Activated naive CD8-positive, alpha-beta T cell treated with anti-CD3 and anti-CD28 coated beads, Interleukin-2, amount 50 U/mL, for 24 hours (primary cell): ENCODE results near the gene C10orf62.

Experiments used
- ATAC-seq: fragments of 150-1000 bp; cut with Tn5 transposase; one replicate; pipeline ENCODE4 v1.10.0; 2021
- DNase-seq: peaks from one replicate; pipeline ENCODE4 v3.0.0; 2021
- H3K27ac Mint-ChIP-seq: one replicate; pipeline ENCODE4 v1.8.0; 2021; ENCODE audit warnings: mild to moderate bottlenecking, mixed read lengths
- H3K27me3 Mint-ChIP-seq: one replicate; pipeline ENCODE4 v1.8.0; 2021; ENCODE audit warnings: mixed read lengths
- H3K36me3 Mint-ChIP-seq: one replicate; pipeline ENCODE4 v1.8.0; 2021; ENCODE audit warnings: low read depth, mixed read lengths
- H3K4me1 Mint-ChIP-seq: one replicate; pipeline ENCODE4 v1.8.0; 2021; ENCODE audit warnings: mixed read lengths
- H3K4me3 Mint-ChIP-seq: one replicate; pipeline ENCODE4 v1.8.0; 2021; ENCODE audit warnings: mild to moderate bottlenecking, moderate library complexity, mixed read lengths
- H3K9me3 Mint-ChIP-seq: one replicate; pipeline ENCODE4 v1.8.0; 2021; ENCODE audit warnings: mixed read lengths

Gene C10orf62

GRCh38 chr10:97589479-97589878 is at the start of gene C10orf62:
C10orf62 (plus strand) TSS chr10:97589721; CDS start chr10:97589898, 177 bp downstream.
- no peak for DNase-seq
- H3K36me3 Mint-ChIP-seq = no peaks in the 10 kb centered on the region
- no peaks in the 10 kb centered on the region for H3K27me3 Mint-ChIP-seq
- H3K4me1 Mint-ChIP-seq = peaks cover 3% of the 10 kb centered on the region
- no peak within 1 kb of the TSS for H3K4me3 Mint-ChIP-seq
- ATAC-seq = no peak
- no peaks in the 10 kb centered on the region for H3K9me3 Mint-ChIP-seq
- no peak within 1 kb of the TSS for H3K27ac Mint-ChIP-seq

GRCh38 chr10:97540669-97541500 is 48.6 kb upstream of the C10orf62 start:
- no peak for DNase-seq
- Mint-ChIP-seq H3K27ac (no peak overlapping the region), H3K4me3 (no peak overlapping the region), H3K9me3 (no peaks in the 10 kb centered on the region), H3K4me1 (peaks cover 25% of the 10 kb centered on the region), H3K27me3 (no peaks in the 10 kb centered on the region), H3K36me3 (no peaks in the 10 kb centered on the region)
- ATAC-seq = no peak

GRCh38 chr10:97542169-97543024 is 47.1 kb upstream of the C10orf62 start:
- peak; percentile 55 for DNase-seq

GRCh38 chr10:97543025-97543546 is 46.4 kb upstream of the C10orf62 start:
- peak; percentile 73 for DNase-seq
- peak; percentile 85 for ATAC-seq
- Mint-ChIP-seq H3K27ac (peak overlapping the region; percentile 71), H3K4me3 (peak overlapping the region; percentile 13), H3K4me1 (peaks cover 25% of the 10 kb centered on the region), H3K9me3 (no peaks in the 10 kb centered on the region), H3K36me3 (no peaks in the 10 kb centered on the region), H3K27me3 (no peaks in the 10 kb centered on the region)

More at GRCh38 chr10:97542169-97543024, 47.1 kb upstream of the C10orf62 start:
- Mint-ChIP-seq H3K36me3 (no peaks in the 10 kb centered on the region), H3K27me3 (no peaks in the 10 kb centered on the region), H3K27ac (peak overlapping the region; percentile 71), H3K4me1 (peaks cover 25% of the 10 kb centered on the region), H3K9me3 (no peaks in the 10 kb centered on the region), H3K4me3 (peak overlapping the region; percentile 13)
- peak; percentile 73 for ATAC-seq

- no peaks in the 10 kb centered on the region for H3K36me3 Mint-ChIP-seq
Observed at GRCh38 chr10:97546456-97547270, 42.9 kb upstream of the C10orf62 start.

GRCh38 chr10:97547271-97547600 is 42.3 kb upstream of the C10orf62 start:
- ATAC-seq = no peak
- Mint-ChIP-seq H3K36me3 (no peaks in the 10 kb centered on the region), H3K27me3 (no peaks in the 10 kb centered on the region), H3K4me3 (no peak overlapping the region), H3K4me1 (peaks cover 16% of the 10 kb centered on the region), H3K9me3 (no peaks in the 10 kb centered on the region), H3K27ac (no peak overlapping the region)
- DNase-seq = no peak

More at GRCh38 chr10:97546456-97547270, 42.9 kb upstream of the C10orf62 start:
- Mint-ChIP-seq H3K9me3 (no peaks in the 10 kb centered on the region), H3K27ac (no peak overlapping the region), H3K4me1 (peaks cover 22% of the 10 kb centered on the region), H3K4me3 (no peak overlapping the region), H3K27me3 (no peaks in the 10 kb centered on the region)
- ATAC-seq = no peak
- no peak for DNase-seq

GRCh38 chr10:97547962-97548361 is 41.6 kb upstream of the C10orf62 start:
- DNase-seq = no peak
- ATAC-seq = no peak
- Mint-ChIP-seq H3K27ac (no peak overlapping the region), H3K9me3 (no peaks in the 10 kb centered on the region), H3K36me3 (no peaks in the 10 kb centered on the region), H3K4me1 (peaks cover 9% of the 10 kb centered on the region), H3K27me3 (no peaks in the 10 kb centered on the region), H3K4me3 (no peak overlapping the region)

GRCh38 chr10:97548828-97549455 is 40.6 kb upstream of the C10orf62 start:
- Mint-ChIP-seq H3K4me3 (no peak overlapping the region), H3K4me1 (no peaks in the 10 kb centered on the region), H3K36me3 (no peaks in the 10 kb centered on the region), H3K27ac (no peak overlapping the region), H3K27me3 (no peaks in the 10 kb centered on the region), H3K9me3 (no peaks in the 10 kb centered on the region)
- no peak for ATAC-seq
- DNase-seq = no peak

- Mint-ChIP-seq H3K4me3 (no peak overlapping the region), H3K36me3 (no peaks in the 10 kb centered on the region), H3K4me1 (no peaks in the 10 kb centered on the region), H3K27me3 (no peaks in the 10 kb centered on the region), H3K9me3 (no peaks in the 10 kb centered on the region), H3K27ac (peak overlapping the region; percentile 59)
- no peak for DNase-seq
- no peak for ATAC-seq
Observed at GRCh38 chr10:97549587-97550322, 39.8 kb upstream of the C10orf62 start.

- DNase-seq = no peak
- no peak overlapping the region for H3K27ac Mint-ChIP-seq
- H3K4me3 Mint-ChIP-seq = no peak overlapping the region
- ATAC-seq = no peak
- no peaks in the 10 kb centered on the region for H3K36me3 Mint-ChIP-seq
- H3K27me3 Mint-ChIP-seq = no peaks in the 10 kb centered on the region
- H3K4me1 Mint-ChIP-seq = no peaks in the 10 kb centered on the region
- no peaks in the 10 kb centered on the region for H3K9me3 Mint-ChIP-seq
Observed at GRCh38 chr10:97550336-97551149, 39.0 kb upstream of the C10orf62 start.

GRCh38 chr10:97551271-97551670 is 38.2 kb upstream of the C10orf62 start:
- no peak overlapping the region for H3K4me3 Mint-ChIP-seq
- no peaks in the 10 kb centered on the region for H3K36me3 Mint-ChIP-seq
- no peak overlapping the region for H3K27ac Mint-ChIP-seq
- H3K9me3 Mint-ChIP-seq = no peaks in the 10 kb centered on the region
- H3K27me3 Mint-ChIP-seq = no peaks in the 10 kb centered on the region
- H3K4me1 Mint-ChIP-seq = no peaks in the 10 kb centered on the region
- ATAC-seq = no peak
- no peak for DNase-seq

- no peaks in the 10 kb centered on the region for H3K36me3 Mint-ChIP-seq
- no peak overlapping the region for H3K27ac Mint-ChIP-seq
- DNase-seq (peak; percentile 68), ATAC-seq (peak; percentile 98)
- no peaks in the 10 kb centered on the region for H3K4me1 Mint-ChIP-seq
- H3K27me3 Mint-ChIP-seq = no peaks in the 10 kb centered on the region
- H3K9me3 Mint-ChIP-seq = no peaks in the 10 kb centered on the region
- no peak overlapping the region for H3K4me3 Mint-ChIP-seq
Observed at GRCh38 chr10:97553575-97554031, 35.9 kb upstream of the C10orf62 start.
